DOHH2 (cell line): ENCODE results near the gene ACHE.
A peak's percentile ranks its signal among the peaks of the same experiment; 100 is the strongest.

ENCODE experiments used
- H3F3A ChIP-seq: fragments of 200-600 bp; sonication (generic), shearing (Covaris generic); 2 replicates; pipeline ENCODE4 v1.6.0; 2016; ENCODE audit warnings: antibody characterized with exemption, mild to moderate bottlenecking; ENCODE audit not compliant: control insufficient read depth, insufficient read depth
- H3K27ac ChIP-seq: fragments of 200-600 bp; sonication (generic); 2 replicates; pipeline ENCODE4 v1.5.1; 2014; ENCODE audit warnings: low read depth, mild to moderate bottlenecking, low read length, moderate library complexity
- H3K27me3 ChIP-seq: fragments of 200-600 bp; sonication (generic); 2 replicates; pipeline ENCODE4 v1.6.1; 2014; ENCODE audit warnings: mild to moderate bottlenecking, low read length, mixed read lengths; ENCODE audit not compliant: control insufficient read depth
- H3K36me3 ChIP-seq: fragments of 200-600 bp; sonication (generic); 2 replicates; pipeline ENCODE4 v1.6.1; 2014; ENCODE audit warnings: mild to moderate bottlenecking, low read length, moderate library complexity, mixed read lengths; ENCODE audit not compliant: control insufficient read depth
- H3K4me1 ChIP-seq: fragments of 200-600 bp; sonication (generic); 2 replicates; pipeline ENCODE4 v1.6.1; 2014; ENCODE audit warnings: mild to moderate bottlenecking, low read length, mixed read lengths; ENCODE audit not compliant: control insufficient read depth
- H3K4me2 ChIP-seq: fragments of 200-600 bp; sonication (generic); 2 replicates; pipeline ENCODE4 v1.6.0; 2014; ENCODE audit warnings: mild to moderate bottlenecking, low read length, moderate library complexity
- H3K4me3 ChIP-seq: fragments of 200-600 bp; sonication (generic); 2 replicates; pipeline ENCODE4 v1.5.1; 2014; ENCODE audit warnings: mild to moderate bottlenecking, low read length, mixed read lengths
- H3K79me2 ChIP-seq: fragments of 200-600 bp; sonication (generic); 2 replicates; pipeline ENCODE4 v1.6.1; 2014; ENCODE audit warnings: mild to moderate bottlenecking, low read length, mixed read lengths; ENCODE audit not compliant: control insufficient read depth
- H3K9me2 ChIP-seq: fragments of 200-600 bp; sonication (generic); replicated peaks from 2 replicates; pipeline ENCODE4 v1.6.1; 2014; ENCODE audit warnings: mild to moderate bottlenecking, low read length, mixed read lengths; ENCODE audit not compliant: control insufficient read depth
- H3K9me3 ChIP-seq: fragments of 200-600 bp; sonication (generic); 2 replicates; pipeline ENCODE4 v1.6.1; 2014; ENCODE audit warnings: antibody characterized with exemption, low read length, mixed read lengths; ENCODE audit not compliant: control insufficient read depth, insufficient read depth
- H4K20me1 ChIP-seq: fragments of 200-600 bp; sonication (generic); 2 replicates; pipeline ENCODE4 v1.6.0; 2014; ENCODE audit warnings: low read depth, mild to moderate bottlenecking, antibody characterized with exemption, low read length, moderate library complexity; ENCODE audit not compliant: control insufficient read depth, insufficient read depth
- EZH2phosphoT487 ChIP-seq: fragments of 200-600 bp; sonication (generic); IDR thresholded peaks from 2 replicates; pipeline ENCODE4 v1.6.1; 2017; ENCODE audit warnings: borderline replicate concordance, mild to moderate bottlenecking, antibody characterized with exemption, low read length, moderate library complexity, mixed read lengths
- TF ChIP-seq, protein P1 (sequence below): fragments of 200-600 bp; sonication (generic); IDR thresholded peaks from one replicate; pipeline ENCODE4 v1.5.1; 2014; ENCODE audit warnings: antibody characterized with exemption, mild to moderate bottlenecking, low read depth, low read length; ENCODE audit not compliant: poor library complexity, severe bottlenecking

The ACHE gene

DNA sequence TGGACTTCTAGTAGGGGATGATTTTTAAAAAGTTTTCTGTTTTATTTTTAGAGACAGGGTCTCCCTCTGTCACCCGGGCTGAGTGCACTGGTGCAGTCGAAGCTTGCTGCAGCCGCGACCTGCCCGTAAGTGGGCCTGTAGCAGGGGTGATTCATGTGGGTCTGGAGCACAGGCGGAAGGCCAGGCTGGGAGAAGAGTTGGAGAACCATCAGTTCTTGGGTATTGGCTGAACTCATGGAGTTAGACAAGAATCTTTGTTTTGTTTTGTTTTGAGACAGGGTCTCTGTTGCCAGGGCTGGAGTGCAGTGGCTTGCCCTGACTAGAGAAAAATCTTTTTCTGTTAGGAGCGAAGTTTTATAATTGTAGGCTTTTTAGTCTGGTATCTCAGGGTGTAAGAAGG lies 15.0 kb downstream of the ACHE start:
- H3K27me3 ChIP-seq: no peaks in the 10 kb centered on the region
- H3K36me3 ChIP-seq: peaks cover 98% of the 10 kb centered on the region
- H3K4me2 ChIP-seq: no peak overlapping the region
- no peaks in the 10 kb centered on the region for H3K9me2 ChIP-seq
- H4K20me1 ChIP-seq: peaks cover 28% of the 10 kb centered on the region
- H3K4me3 ChIP-seq: no peak overlapping the region
- no peaks in the 10 kb centered on the region for H3K9me3 ChIP-seq
- H3K4me1 ChIP-seq: peaks cover 49% of the 10 kb centered on the region
- TF ChIP-seq, protein P1, sequence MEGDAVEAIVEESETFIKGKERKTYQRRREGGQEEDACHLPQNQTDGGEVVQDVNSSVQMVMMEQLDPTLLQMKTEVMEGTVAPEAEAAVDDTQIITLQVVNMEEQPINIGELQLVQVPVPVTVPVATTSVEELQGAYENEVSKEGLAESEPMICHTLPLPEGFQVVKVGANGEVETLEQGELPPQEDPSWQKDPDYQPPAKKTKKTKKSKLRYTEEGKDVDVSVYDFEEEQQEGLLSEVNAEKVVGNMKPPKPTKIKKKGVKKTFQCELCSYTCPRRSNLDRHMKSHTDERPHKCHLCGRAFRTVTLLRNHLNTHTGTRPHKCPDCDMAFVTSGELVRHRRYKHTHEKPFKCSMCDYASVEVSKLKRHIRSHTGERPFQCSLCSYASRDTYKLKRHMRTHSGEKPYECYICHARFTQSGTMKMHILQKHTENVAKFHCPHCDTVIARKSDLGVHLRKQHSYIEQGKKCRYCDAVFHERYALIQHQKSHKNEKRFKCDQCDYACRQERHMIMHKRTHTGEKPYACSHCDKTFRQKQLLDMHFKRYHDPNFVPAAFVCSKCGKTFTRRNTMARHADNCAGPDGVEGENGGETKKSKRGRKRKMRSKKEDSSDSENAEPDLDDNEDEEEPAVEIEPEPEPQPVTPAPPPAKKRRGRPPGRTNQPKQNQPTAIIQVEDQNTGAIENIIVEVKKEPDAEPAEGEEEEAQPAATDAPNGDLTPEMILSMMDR: no peak
- no peak for TF ChIP-seq EZH2phosphoT487
- H3K27ac ChIP-seq: no peak overlapping the region
- peaks cover 66% of the 10 kb centered on the region for H3K79me2 ChIP-seq
- H3F3A ChIP-seq: 0 out of 2 replicates have a peak, but pooled peaks cover 3% of the 10 kb centered on the region

DNA sequence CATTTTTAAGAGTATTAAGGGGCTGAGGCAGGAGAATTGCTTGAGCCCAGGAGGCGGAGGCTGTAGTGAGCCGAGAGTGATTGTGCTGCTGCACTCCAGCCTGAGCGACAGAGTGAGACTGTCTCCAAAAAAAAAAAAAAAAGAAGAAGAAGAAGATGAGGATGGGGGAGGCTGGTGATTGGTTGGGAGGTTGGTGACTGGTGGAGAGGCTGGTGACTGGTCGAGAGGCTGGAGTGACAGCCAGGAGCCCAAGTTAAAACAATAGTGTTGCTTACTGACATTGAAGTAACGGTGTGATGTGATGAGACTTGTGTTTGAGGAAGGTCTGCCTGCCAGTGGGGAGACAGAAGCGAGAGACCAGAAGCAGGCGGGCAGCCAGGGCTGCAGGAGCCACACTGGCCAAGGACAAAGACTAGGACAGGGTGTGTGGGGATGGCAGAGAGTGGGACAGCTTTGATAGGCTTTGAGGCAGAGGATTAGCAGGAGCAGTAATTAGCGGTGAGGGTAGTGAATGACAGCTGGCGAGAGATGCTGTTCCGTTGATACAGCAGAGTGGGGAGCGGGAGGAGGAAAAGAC lies 15.9 kb downstream of the ACHE start:
- Histone ChIP-seq H3K36me3 (peaks cover 96% of the 10 kb centered on the region), H3K27ac (no peak overlapping the region), H3K4me1 (peaks cover 40% of the 10 kb centered on the region), H3K4me2 (no peak overlapping the region), H3K9me2 (no peaks in the 10 kb centered on the region), H3F3A (no peaks in the 10 kb centered on the region), H4K20me1 (peaks cover 28% of the 10 kb centered on the region), H3K4me3 (no peak overlapping the region), H3K79me2 (peaks cover 74% of the 10 kb centered on the region), H3K27me3 (no peaks in the 10 kb centered on the region), H3K9me3 (no peaks in the 10 kb centered on the region)
- TF ChIP-seq, protein P1: no peak
- no peak for TF ChIP-seq EZH2phosphoT487

DNA sequence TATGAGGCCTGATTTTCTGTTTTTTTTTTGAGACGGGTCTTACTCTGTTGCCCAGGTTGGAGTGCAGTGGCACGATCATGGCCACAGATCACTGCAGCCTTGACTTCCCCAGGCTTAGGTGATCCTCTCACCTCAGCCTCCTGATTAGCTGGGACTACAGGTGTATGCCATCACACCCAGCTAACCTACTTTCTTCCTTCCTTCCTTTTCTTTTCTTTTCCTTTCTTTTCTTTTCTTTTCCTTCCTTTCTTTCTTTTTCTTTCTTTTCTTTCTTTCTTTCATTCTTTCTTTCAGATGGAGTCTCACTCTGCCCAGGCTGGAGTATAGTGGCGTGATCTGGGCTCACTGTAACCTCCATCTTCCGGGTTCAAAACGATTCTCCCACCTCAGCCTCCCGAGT lies 17.0 kb downstream of the ACHE start:
- no peak for TF ChIP-seq EZH2phosphoT487
- H3F3A ChIP-seq: 0 out of 2 replicates have a peak, but pooled peaks cover 3% of the 10 kb centered on the region
- H3K4me1 ChIP-seq: peaks cover 47% of the 10 kb centered on the region
- H3K27me3 ChIP-seq: no peaks in the 10 kb centered on the region
- H3K9me3 ChIP-seq: no peaks in the 10 kb centered on the region
- H3K4me3 ChIP-seq: no peak overlapping the region
- H3K9me2 ChIP-seq: no peaks in the 10 kb centered on the region
- H4K20me1 ChIP-seq: peaks cover 28% of the 10 kb centered on the region
- H3K79me2 ChIP-seq: peaks cover 84% of the 10 kb centered on the region
- no peak overlapping the region for H3K27ac ChIP-seq
- peaks cover 95% of the 10 kb centered on the region for H3K36me3 ChIP-seq
- H3K4me2 ChIP-seq: peak overlapping the region; percentile 6; the same call in 1 of the 2 replicates

DNA sequence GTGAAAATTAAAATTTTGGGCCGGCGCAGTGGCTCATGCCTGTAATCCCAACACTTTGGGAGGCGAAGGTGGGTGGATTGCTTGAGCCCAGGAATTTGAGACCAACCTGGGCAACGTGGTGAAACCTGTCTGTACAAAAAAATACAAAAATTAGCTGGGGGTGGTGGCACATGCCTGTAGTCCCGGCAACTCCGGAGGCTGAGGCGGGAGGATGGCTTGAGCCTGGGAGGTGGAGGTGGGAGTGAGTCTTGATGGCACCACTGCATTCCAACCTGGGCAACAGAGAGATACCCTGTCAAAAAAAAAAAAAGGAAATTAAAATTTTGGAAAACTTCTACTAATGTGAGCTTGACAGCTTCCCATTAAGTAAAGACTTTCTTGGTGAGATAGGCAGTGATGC lies 17.7 kb downstream of the ACHE start:
- Histone ChIP-seq H3K4me3 (no peak overlapping the region), H3K27me3 (no peaks in the 10 kb centered on the region), H3K4me2 (peak overlapping the region; percentile 95), H3K4me1 (peaks cover 51% of the 10 kb centered on the region), H3K27ac (no peak overlapping the region), H4K20me1 (peaks cover 28% of the 10 kb centered on the region), H3F3A (0 out of 2 replicates have a peak, but pooled peaks cover 5% of the 10 kb centered on the region), H3K9me3 (no peaks in the 10 kb centered on the region), H3K79me2 (peaks cover 85% of the 10 kb centered on the region), H3K36me3 (peaks cover 95% of the 10 kb centered on the region), H3K9me2 (no peaks in the 10 kb centered on the region)
- TF ChIP-seq, protein P1: no peak
- no peak for TF ChIP-seq EZH2phosphoT487
